HG03139 (cell line): ENCODE results near the gene TLK2.
"Not testable (repeated sequence)": the region's sequence is repeated elsewhere in the genome, so short reads cannot be mapped to it uniquely, and the experiment has no call there.

Experiments
- ATAC-seq: cut with Tn5 transposase; IDR thresholded peaks from one replicate; pipeline ENCODE4 v1.9.1; 2021; ENCODE audit not compliant: unreplicated experiment

The TLK2 gene

GRCh38 chr17:62478424-62478879, at the start of gene TLK2:
Gene TLK2 (plus strand): TSS chr17:62478825. CDS start chr17:62481126, 2,301 bp downstream.
- ATAC-seq = peak; percentile 68

GRCh38 chr17:62435251-62435650, 43.4 kb upstream of the TLK2 start:
- not testable (repeated sequence) for ATAC-seq

DNA sequence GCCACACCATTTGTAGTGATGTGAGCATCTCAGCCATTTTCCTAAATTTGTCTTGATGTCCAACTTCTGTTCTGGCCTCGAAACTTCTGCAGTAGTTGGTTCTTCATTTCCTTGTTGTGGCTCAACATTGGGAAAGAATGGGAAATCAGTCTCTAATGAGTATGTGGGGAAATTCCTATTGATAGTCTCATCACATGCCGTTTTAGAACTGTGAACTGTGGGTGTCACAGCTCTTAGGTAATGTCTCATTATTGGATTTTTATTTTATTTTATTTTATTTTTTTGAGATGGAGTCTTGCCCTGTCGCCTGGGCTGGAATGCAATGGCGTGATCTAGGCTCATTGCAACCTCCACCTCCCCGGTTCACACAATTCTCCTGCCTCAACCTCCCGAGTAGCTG, 37.4 kb upstream of the TLK2 start:
- ATAC-seq = not testable (repeated sequence)

- no peak for ATAC-seq
Measured at GRCh38 chr17:62444063-62444462, 34.6 kb upstream of the TLK2 start.

- not testable (repeated sequence) for ATAC-seq
Measured at GRCh38 chr17:62445791-62446190, 32.8 kb upstream of the TLK2 start.

- not testable (repeated sequence) for ATAC-seq
Measured at GRCh38 chr17:62452195-62452594, 26.4 kb upstream of the TLK2 start.

- ATAC-seq = not testable (repeated sequence)
Measured at GRCh38 chr17:62453041-62453440, 25.6 kb upstream of the TLK2 start.

DNA sequence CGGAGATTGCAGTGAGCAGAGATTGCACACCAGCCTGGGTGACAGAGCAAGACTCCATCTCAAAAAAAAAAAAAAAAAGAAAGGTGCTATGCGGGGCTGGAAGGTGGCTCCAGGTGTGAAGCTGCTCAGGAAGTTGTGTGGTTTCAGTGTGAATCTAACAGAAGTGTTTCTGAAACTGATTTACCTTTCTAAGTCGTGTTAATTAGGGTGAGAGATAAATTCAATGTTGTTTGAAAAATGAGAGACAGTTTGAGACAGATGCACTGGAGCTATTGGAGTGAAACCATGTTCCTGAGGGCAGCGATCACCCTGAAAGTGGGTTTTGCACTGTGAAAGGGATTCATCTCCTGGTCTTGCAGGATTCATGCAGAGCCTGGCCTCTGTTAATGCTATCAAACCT, 25.0 kb upstream of the TLK2 start:
- not testable (repeated sequence) for ATAC-seq

DNA sequence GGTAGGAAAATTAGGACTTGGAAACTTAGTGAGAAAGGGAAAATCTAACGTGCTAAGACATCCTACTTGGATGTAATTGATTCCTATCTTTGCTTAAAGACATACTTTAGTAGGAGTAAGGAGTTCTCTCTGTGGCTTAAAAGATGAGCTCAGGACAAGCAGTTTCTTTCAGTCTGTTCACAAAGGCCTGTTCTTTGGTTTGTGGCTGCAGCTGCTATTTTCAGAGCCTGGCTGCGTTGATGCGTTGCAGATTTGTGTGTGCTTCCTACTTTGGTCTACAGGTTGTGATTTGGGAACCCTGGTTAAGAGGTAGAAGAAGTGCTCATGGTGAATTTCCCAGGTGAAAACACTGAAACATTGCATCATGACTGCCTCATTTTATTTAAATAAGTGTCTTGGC, 24.5 kb upstream of the TLK2 start:
- ATAC-seq = not testable (repeated sequence)

DNA sequence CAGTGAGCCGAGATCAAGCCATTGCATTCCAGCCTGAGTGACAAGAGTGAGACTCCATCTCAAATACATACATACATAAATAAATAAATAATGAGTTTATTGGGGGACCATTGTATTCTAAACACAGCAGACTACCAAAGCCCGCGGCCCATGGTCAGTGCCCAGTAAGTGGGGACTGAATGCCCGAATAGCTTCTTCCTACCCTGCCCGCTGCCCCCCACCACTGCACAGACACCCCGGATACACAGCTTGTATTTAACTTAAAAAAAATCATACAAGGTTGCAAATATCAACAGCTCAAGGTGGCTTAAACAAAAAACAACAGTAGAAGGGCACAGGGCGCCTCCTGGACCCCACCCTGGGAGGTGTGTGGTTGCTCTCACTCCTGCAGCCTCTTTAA, 22.6 kb upstream of the TLK2 start:
- no peak for ATAC-seq

DNA sequence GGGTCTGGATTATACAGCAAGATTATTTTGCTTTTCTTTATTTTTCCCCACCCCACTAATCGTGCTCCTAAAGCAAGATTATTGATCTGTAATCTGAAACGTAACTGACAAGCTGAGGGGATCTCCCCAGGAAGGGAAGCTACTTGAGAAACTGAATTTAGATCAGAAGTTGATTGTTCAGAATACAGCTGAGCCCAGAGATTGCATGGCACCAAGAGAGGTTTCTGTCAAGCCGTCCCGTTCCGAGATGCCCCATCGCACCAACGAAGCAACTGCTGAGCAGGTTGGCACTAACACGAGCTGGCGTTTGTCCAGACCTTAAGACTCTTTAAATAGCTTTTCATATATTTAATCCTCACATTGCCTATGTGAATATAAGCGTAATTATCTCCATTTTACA, 20.1 kb upstream of the TLK2 start:
- not testable (repeated sequence) for ATAC-seq

DNA sequence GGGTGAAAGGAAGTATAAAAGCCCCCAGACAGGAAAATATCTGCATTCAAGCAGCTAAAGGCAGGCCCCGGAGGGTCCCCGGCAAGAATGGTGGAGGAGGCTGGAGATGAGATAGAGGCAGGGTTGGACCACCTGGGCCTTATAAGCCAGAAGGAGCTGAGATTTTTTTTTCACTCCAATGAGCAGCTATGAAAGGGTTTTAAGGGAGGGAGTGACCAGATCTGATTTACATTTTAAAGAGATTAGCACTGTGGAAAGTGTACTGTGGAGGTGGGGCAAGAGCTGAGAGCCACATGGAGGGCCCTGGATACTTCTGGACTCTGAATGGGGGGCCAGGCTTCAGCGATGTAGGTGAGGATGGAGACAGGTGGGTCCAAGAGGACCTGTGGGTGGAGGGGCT, 14.2 kb upstream of the TLK2 start:
- ATAC-seq = not testable (repeated sequence)

DNA sequence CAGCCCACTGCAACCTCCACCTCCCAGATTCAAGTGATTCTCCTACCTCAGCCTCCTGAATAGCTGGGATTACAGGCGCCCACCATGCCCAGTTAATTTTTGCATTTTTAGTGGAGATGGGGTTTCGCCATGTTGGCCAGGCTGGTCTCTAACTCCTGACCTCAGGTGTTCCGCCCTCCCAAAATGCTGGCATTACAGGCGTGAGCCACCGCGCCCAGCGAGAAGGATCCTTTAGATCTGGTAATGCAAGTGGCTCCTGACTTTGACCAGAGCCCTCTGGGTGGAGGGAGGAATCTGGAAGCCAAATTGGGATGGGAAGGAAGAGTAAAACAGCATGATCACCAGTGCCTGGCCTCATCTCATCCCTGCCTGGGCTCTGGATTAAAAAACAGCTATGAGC, 13.4 kb upstream of the TLK2 start:
- ATAC-seq = not testable (repeated sequence)

- not testable (repeated sequence) for ATAC-seq
Measured at GRCh38 chr17:62470666-62471379, 7.8 kb upstream of the TLK2 start.

- ATAC-seq = not testable (repeated sequence)
Measured at GRCh38 chr17:62471380-62471880, 7.2 kb upstream of the TLK2 start.

DNA sequence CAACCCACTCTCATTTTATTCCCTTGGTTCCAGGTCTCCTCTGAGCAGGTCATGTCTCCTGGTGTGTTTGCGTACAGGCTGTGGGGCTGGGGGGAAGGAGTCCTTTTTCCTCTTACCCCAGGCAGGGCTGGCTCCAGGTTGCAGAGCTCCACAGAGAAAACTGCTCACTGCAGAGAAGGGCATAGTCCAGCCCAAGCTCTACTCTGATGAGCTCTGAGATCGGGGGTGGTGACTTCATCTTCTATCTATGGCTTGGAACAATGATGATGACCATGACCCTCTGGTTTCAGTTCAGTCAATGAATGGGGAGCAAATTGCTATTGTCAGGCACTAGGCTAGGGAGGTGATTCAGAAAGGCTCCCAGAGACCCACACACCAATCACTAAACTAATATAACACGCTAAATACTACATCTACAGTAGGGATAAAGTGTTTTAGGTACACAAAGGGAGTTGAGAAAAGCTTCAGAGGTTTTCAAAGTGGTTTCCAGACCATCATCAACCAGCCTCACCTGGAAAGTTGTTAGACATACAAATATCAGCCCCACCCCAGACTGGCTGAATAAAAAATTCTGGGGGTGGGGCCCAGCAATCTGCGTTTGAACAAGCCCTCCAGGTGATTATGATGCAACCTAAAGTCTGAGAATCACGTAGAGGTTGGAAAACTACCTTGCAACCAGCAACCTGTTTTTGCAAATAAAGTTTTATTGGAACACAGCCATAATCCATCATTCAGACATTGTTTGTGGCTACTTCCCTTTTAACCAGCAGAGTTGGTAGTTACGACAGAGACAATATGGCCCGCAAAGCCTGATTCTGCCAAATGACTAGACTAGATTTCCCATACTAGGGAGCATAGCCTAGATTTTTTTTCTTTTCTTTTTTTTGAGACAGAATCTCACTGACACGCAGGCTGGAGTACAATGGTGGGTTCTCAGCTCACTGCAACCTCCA, 5.3 kb upstream of the TLK2 start:
- not testable (repeated sequence) for ATAC-seq

DNA sequence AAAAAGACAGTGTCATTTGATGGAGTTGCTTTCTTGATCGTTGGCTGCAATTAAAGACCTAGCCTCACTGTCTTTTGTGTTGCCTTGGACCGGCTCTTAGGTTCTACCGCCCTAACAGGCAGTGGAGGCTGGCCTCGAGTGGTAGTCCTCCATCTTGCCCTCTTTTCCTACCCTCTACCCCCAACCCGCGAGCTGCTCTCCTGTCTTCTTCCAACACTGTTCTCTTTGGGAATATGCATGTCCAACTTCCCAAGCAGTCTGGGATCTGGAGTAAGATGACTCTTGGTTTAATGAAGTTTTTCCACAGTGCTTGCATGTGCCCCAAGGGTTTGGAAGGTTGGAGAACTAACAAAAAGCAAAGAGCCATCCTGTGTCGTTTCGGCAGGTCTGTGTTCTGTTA, 1.5 kb upstream of the TLK2 start:
- not testable (repeated sequence) for ATAC-seq

DNA sequence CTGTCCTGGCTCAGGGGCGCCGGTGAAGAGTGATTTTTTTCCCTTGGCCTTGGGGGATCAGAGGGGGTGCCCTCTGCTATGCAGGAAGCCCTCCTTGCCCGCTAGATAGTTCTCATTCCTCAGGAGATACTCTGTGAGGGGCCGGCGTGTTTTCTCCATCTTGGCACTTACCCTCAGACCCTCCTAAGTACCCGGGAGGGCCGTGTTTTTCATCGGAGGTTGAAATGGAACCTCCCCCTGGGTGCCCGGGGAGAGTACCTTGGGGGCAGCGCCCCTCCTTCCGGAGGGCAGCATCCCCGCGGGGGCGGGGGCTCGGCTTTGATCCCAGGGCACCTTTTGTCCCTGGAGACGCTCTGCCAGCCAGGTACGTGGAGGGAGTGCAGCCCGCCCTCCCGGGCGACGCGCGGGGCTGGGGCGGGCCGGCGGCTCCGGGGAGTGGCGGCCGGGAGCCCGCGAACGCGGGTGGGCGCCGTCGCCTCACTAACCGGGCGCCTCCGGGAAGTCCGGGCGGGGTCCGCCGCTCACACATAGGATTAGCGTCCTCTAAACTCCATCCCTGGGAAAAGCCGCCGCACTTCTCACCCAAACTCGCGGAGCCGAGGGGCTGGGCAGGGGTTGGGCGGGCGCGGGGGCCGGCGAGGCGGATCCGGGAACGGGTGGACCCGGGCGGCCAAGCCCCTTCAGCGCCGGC, 762 bp upstream of the TLK2 start:
- peak; percentile 9 for ATAC-seq

DNA sequence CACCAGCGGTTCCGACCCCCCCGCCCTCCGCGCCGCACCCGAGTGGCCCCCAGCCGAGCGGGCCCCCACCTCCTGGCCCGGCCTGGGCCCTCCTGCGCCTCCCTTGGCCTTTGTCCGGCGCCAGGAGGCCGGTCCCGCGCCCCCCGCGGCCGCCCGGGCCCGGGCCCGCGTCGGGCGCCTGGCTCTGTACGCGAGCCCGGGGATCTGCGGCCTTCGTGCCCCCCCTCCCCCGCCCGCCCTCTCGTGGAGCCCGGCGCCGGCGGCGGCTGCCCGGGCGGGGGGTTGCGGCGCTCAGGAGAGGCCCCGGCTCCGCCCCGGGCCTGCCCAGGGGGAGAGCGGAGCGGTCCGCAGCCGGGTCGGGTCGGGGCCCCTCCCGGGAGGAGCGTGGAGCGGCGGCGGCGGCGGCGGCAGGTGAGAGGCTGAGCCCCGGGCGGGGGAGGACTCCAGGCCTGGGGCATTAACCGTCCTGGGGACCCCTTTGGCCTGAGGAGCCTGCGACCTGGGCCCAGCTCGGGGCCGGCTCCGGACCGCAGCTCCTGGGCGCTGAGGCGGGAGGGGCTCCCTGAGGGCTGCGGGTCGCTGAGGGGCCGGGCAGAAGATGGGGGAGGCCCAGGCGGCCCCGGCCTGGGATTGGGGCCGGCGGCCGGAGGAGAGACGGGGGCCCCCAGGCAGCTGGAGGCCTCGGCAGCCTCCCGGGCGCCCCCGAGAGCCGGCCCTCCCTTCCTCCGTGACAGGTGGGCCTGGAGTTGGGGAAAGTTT, 434 bp downstream of the TLK2 start:
- ATAC-seq = peak; percentile 25

GRCh38 chr17:62479639-62480258, 1.1 kb downstream of the TLK2 start:
- not testable (repeated sequence) for ATAC-seq
